Measurements from ENCODE around the gene PCDHGB2. TPM values are rescaled to one million over a fixed set of nuclear protein-coding genes. Genes with fewer than 3 reads are reported as not detected.
"Not testable (repeated sequence)": the region's sequence is repeated elsewhere in the genome, so short reads cannot be mapped to it uniquely, and the experiment has no call there.

PCDHGB2 gene
- polyA plus RNA-seq, 3 donors from 2014 or later = not detected

DNA sequence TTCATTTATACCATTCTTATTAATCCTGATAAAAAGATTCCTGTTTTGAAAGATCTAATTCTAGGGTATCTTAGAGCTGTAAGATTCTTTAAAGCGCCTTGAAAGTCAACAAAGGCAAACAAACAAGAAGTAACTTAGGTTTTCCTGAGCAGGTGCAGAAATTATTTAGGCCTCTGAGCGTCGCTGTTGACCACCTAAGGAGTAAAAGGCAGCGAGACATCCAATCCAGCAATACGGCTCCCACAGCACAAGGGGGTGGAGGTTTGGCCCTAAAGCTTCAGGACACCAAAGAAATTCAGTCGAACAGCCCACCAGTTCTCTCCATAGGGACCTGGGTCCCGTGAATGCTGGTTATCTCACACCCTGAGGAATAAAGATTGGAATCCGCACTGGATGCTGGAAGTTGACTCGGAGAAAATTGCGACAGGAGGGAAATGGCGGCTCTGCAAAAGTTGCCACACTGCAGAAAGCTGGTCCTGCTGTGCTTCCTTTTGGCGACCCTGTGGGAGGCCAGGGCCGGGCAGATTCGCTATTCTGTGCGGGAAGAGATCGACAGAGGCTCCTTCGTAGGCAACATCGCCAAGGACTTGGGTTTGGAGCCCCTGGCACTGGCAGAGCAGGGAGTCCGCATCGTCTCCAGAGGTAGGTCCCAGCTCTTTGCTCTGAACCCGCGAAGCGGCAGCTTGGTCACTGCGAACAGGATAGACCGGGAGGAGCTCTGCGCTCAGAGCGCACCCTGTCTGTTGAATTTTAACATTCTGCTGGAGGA, 21.1 kb upstream of the PCDHGB2 start, which contains the start of gene PCDHGA2:
Gene PCDHGA2 (plus strand): TSS at position 223 of the 769 bp plus-strand sequence.
- Mint-ChIP-seq H3K27ac (no peak within 1 kb of the TSS), H3K27me3 (ENCODE audit: low read depth in 3 of 3) (peaks cover 34 to 74% (median 41%) of the 10 kb centered on the region in 3 donors), H3K9me3 (peaks cover 35 to 90% (median 44%) of the 10 kb centered on the region in 6 donors), H3K4me3 (peak within 1 kb of the TSS in 1 of 5 donors; percentile 34), H3K4me1 (no peaks in the 10 kb centered on the region), H3K36me3 (peaks cover 4 to 14% (median 10%) of the 10 kb centered on the region in 3 donors)
- no peak for DNase-seq

DNA sequence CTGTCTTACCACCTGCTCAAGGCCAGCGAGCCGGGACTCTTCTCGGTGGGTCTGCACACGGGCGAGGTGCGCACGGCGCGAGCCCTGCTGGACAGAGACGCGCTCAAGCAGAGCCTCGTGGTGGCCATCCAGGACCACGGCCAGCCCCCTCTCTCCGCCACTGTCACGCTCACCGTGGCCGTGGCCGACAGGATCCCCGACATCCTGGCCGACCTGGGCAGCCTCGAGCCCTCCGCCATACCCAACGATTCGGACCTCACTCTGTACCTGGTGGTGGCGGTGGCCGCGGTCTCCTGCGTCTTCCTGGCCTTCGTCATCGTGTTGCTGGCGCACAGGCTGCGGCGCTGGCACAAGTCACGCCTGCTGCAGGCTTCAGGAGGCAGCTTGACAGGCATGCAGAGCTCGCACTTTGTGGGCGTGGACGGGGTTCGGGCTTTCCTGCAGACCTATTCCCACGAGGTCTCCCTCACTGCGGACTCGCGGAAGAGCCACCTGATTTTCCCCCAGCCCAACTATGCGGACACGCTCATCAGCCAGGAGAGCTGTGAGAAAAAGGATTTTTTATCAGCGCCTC, 18.9 kb upstream of the PCDHGB2 start:
- H3K9me3 Mint-ChIP-seq = peaks cover 27 to 84% (median 46%) of the 10 kb centered on the region in 6 donors
- not testable (repeated sequence) for H3K4me3 Mint-ChIP-seq, H3K4me1 Mint-ChIP-seq, DNase-seq, H3K27ac Mint-ChIP-seq
- H3K36me3 Mint-ChIP-seq = peaks cover 7 to 19% (median 10%) of the 10 kb centered on the region in 3 donors
- H3K27me3 Mint-ChIP-seq (ENCODE audit: low read depth in 3 of 3) = peaks cover 39 to 72% (median 44%) of the 10 kb centered on the region in 3 donors

DNA sequence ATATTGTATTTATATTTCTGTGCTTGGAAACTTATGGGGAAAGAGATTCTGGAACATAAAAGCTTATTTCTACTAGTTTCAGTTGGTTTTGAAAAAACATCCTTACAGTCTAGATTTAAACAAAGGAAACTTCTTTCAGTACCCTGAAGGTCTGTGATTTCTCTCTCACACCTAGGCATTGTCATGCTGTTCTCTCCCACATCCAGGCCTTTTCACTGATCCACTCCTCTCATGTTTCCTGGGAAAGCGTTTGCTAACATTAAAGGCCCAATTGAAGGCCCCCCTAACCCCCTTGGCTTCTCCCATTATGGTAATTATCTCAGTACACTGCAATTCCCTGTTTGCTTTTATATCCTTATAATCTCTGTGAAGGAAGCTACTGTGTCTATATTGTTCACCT, 17.0 kb upstream of the PCDHGB2 start:
- H3K27ac Mint-ChIP-seq = no peak overlapping the region
- no peaks in the 10 kb centered on the region for H3K4me1 Mint-ChIP-seq
- no peak overlapping the region for H3K4me3 Mint-ChIP-seq
- DNase-seq = no peak
- H3K27me3 Mint-ChIP-seq (ENCODE audit: low read depth in 3 of 3) = peaks cover 32 to 66% (median 43%) of the 10 kb centered on the region in 3 donors
- H3K9me3 Mint-ChIP-seq = peaks cover 16 to 81% (median 49%) of the 10 kb centered on the region in 6 donors
- peaks cover 7 to 20% (median 10%) of the 10 kb centered on the region in 3 donors for H3K36me3 Mint-ChIP-seq

DNA sequence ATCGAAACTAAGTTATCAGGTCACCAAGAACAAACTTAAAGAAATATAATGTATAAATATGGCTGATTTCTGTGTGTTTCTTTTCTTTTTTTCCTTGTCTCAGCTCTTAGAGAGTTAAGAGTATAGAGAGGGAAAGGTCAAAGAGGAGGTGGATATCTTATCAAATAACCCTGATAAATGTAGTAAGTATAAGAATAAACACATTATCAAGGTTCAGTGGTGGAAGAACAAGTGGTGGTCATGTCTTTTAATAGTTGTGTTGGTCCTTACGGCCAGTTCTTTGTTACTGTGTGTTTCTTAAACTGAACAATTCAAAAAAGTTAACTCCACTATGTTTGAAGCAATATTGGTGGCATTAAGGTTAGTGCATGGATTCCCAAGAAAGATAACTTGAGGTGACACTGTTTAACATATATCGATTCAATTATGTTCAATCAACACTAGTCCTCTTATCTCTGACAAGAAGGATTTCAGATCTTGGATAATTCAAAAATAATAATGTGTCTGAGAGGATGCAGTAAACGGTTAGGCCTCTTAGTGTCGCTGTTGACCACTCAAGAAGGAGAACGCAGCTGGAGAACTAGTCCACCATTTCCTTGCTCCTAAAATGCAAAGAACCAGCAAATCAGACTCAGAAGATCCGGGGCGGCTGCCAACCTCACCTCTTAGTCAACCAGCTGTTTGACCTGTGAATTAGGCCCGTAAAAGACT, 16.4 kb upstream of the PCDHGB2 start, which contains the start of gene PCDHGA3:
Gene PCDHGA3 (plus strand): TSS at position 588 of the 711 bp plus-strand sequence. CDS start 205 bp downstream, outside the sequence.
- peak in 1 of 3 donors; percentile 9 for DNase-seq
- H3K27ac Mint-ChIP-seq = no peak within 1 kb of the TSS
- H3K4me3 Mint-ChIP-seq = peak within 1 kb of the TSS; percentile 39 to 77 (median 54)
- H3K9me3 Mint-ChIP-seq = peaks cover 16 to 80% (median 44%) of the 10 kb centered on the region in 6 donors
- no peaks in the 10 kb centered on the region for H3K4me1 Mint-ChIP-seq
- peaks cover 7 to 15% (median 10%) of the 10 kb centered on the region in 3 donors for H3K36me3 Mint-ChIP-seq
- peaks cover 30 to 64% (median 41%) of the 10 kb centered on the region in 3 donors for H3K27me3 Mint-ChIP-seq (ENCODE audit: low read depth in 3 of 3)

DNA sequence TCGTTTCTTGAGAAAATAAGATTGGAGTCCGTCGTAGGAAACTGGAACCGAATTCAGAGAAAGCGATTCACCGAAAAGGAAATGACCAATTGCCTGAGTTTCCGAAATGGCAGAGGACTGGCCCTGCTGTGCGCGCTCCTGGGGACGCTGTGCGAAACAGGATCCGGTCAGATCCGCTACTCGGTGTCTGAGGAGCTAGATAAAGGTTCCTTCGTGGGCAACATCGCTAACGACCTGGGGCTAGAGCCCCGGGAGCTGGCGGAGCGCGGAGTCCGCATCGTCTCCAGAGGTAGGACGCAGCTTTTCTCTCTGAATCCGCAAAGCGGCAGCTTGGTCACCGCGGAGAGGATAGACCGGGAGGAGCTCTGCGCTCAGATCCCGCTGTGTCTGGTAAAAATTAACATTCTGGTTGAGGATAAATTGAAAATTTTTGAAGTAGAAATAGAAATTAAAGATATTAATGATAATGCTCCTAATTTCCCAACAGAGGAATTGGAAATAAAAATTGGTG, 15.8 kb upstream of the PCDHGB2 start:
- no peak overlapping the region for H3K27ac Mint-ChIP-seq
- no peaks in the 10 kb centered on the region for H3K4me1 Mint-ChIP-seq
- peak overlapping the region in 4 of 5 donors; percentile 39 to 77 (median 61) for H3K4me3 Mint-ChIP-seq
- H3K36me3 Mint-ChIP-seq = peaks cover 7 to 15% (median 10%) of the 10 kb centered on the region in 3 donors
- H3K9me3 Mint-ChIP-seq = peaks cover 12 to 79% (median 40%) of the 10 kb centered on the region in 6 donors
- peaks cover 31 to 64% (median 37%) of the 10 kb centered on the region in 3 donors for H3K27me3 Mint-ChIP-seq (ENCODE audit: low read depth in 3 of 3)
- no peak for DNase-seq

DNA sequence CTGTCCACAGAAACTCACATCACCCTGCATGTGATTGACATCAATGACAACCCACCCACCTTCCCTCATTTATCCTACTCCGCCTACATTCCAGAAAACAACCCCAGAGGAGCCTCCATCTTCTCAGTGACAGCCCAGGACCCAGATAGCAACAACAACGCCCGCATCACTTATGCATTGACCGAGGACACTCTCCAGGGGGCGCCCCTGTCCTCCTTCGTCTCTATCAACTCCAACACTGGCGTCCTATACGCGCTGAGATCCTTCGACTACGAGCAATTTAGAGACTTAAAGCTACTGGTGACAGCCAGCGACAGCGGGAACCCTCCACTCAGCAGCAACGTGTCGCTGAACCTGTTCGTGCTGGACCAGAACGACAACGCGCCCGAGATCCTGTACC, 14.5 kb upstream of the PCDHGB2 start:
- Mint-ChIP-seq H3K9me3 (peaks cover 18 to 75% (median 38%) of the 10 kb centered on the region in 6 donors), H3K27ac (no peak overlapping the region), H3K4me3 (no peak overlapping the region), H3K4me1 (no peaks in the 10 kb centered on the region), H3K36me3 (peaks cover 3 to 14% (median 10%) of the 10 kb centered on the region in 3 donors), H3K27me3 (ENCODE audit: low read depth in 3 of 3) (peaks cover 28 to 62% (median 34%) of the 10 kb centered on the region in 3 donors)
- DNase-seq = no peak

DNA sequence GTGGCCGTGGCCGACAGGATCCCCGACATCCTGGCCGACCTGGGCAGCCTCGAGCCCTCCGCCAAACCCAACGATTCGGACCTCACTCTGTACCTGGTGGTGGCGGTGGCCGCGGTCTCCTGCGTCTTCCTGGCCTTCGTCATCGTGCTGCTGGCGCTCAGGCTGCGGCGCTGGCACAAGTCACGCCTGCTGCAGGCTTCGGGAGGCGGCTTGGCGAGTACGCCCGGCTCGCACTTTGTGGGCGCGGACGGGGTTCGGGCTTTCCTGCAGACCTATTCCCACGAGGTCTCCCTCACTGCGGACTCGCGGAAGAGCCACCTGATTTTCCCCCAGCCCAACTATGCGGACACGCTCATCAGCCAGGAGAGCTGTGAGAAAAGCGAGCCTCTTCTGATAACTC, 13.8 kb upstream of the PCDHGB2 start:
- peaks cover 3 to 14% (median 10%) of the 10 kb centered on the region in 3 donors for H3K36me3 Mint-ChIP-seq
- H3K9me3 Mint-ChIP-seq = peaks cover 19 to 78% (median 39%) of the 10 kb centered on the region in 6 donors
- not testable (repeated sequence) for H3K4me1 Mint-ChIP-seq, H3K4me3 Mint-ChIP-seq, H3K27ac Mint-ChIP-seq, DNase-seq
- peaks cover 27 to 67% (median 40%) of the 10 kb centered on the region in 3 donors for H3K27me3 Mint-ChIP-seq (ENCODE audit: low read depth in 3 of 3)

DNA sequence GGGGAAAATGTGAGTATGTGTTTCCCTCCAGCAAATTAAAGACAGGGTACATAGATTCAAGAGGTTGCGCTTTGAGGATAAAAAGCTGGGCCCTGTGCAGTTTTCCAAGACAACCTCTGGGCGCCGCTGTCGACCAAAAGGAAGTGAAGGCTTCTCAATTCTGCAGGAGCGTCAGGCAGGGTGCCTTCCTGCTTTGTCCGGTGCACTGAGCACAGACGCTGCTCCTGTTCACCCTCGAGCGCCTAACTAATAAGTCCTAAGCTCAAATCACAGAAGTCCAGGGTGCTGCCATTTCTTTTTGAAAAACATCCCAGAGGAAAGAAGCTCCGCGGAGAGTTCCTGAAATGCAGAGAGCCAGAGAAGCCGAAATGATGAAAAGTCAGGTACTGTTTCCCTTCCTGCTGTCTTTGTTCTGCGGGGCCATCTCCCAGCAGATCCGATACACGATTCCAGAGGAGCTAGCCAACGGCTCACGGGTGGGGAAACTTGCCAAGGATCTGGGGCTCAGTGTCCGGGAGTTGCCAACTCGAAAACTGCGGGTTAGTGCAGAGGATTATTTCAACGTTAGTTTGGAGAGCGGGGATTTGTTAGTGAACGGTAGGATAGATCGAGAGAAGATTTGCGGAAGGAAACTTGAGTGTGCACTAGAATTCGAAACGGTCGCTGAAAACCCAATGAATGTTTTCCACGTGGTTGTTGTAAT, 9.7 kb upstream of the PCDHGB2 start, which contains the start of gene PCDHGB1:
Gene PCDHGB1 (plus strand): TSS at position 183 of the 703 bp plus-strand sequence. CDS start 162 bp downstream, at position 345.
- Mint-ChIP-seq H3K36me3 (peaks cover 0 to 10% (median 3%) of the 10 kb centered on the region in 3 donors), H3K27ac (no peak within 1 kb of the TSS), H3K4me3 (peak within 1 kb of the TSS in 4 of 5 donors; percentile 30 to 74 (median 46)), H3K4me1 (peaks cover 0 to 1% of the 10 kb centered on the region in 2 donors), H3K9me3 (peaks cover 12 to 57% (median 23%) of the 10 kb centered on the region in 6 donors), H3K27me3 (ENCODE audit: low read depth in 3 of 3) (peaks cover 16 to 63% (median 42%) of the 10 kb centered on the region in 3 donors)
- DNase-seq = peak in 1 of 3 donors; percentile 31

DNA sequence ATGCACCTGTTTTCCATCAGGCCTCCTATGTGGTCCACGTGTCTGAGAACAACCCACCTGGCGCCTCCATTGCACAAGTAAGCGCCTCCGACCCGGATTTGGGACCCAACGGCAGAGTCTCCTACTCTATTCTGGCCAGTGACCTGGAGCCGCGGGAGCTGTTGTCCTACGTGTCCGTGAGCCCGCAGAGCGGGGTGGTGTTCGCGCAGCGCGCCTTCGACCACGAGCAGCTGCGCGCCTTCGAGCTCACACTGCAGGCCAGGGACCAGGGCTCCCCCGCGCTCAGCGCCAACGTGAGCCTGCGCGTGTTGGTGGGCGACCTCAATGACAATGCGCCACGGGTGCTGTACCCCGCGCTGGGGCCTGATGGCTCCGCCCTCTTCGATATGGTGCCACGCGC, 8.2 kb upstream of the PCDHGB2 start:
- Mint-ChIP-seq H3K9me3 (peaks cover 7 to 53% (median 17%) of the 10 kb centered on the region in 6 donors), H3K27ac (no peak overlapping the region), H3K4me1 (peaks cover 0 to 4% of the 10 kb centered on the region in 2 donors), H3K27me3 (ENCODE audit: low read depth in 3 of 3) (peaks cover 12 to 64% (median 40%) of the 10 kb centered on the region in 3 donors), H3K36me3 (peaks cover 0 to 12% (median 0%) of the 10 kb centered on the region in 3 donors), H3K4me3 (no peak overlapping the region)
- no peak for DNase-seq

DNA sequence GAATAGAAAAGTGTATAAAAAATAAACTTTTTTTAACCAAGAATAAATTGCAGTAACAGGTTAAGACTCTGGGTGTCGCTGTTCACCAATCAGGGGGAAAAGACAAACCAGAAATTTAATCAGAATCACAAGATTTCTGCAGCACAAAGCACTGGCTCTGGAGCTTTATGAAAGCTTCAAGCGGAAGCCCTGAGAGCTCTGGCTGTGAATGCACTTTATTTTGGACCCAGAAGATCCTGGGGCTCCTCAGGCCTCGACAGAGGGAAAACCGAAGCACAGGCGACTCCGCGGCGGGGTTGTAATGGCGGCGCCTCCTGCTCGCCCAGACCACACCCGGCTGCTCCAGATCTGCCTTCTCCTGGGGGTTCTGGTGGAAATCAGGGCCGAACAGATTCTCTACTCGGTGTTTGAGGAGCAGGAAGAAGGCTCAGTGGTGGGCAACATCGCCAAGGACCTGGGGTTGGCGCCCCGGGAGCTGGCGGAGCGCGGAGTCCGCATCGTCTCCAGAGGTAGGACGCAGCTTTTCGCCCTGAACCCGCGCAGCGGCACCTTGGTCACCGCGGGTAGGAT, 4.8 kb upstream of the PCDHGB2 start, which contains the start of gene PCDHGA4:
Gene PCDHGA4 (plus strand): TSS at position 122 of the 570 bp plus-strand sequence. CDS start 87 bp downstream, at position 209.
- Mint-ChIP-seq H3K9me3 (peaks cover 12 to 37% (median 15%) of the 10 kb centered on the region in 6 donors), H3K27ac (no peak within 1 kb of the TSS), H3K36me3 (peaks cover 0 to 11% (median 4%) of the 10 kb centered on the region in 3 donors), H3K4me1 (peaks cover 5 to 7% of the 10 kb centered on the region in 2 donors), H3K4me3 (peak within 1 kb of the TSS; percentile 44 to 77 (median 72)), H3K27me3 (ENCODE audit: low read depth in 3 of 3) (peaks cover 13 to 56% (median 34%) of the 10 kb centered on the region in 3 donors)
- DNase-seq = peak in 1 of 3 donors; percentile 34

DNA sequence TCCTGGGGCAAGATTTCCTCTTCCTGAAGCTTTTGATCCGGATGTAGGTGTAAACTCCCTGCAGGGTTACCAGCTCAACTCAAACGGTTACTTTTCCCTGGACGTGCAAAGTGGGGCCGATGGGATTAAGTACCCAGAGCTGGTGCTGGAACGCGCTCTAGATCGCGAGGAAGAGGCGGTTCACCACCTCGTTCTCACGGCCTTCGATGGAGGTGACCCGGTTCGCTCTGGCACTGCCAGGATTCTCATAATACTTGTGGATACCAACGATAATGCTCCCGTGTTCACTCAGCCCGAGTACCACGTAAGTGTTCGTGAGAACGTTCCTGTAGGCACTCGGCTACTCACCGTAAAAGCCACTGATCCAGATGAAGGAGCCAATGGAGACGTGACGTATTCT, 4.2 kb upstream of the PCDHGB2 start:
- Mint-ChIP-seq H3K4me1 (peaks cover 6 to 7% of the 10 kb centered on the region in 2 donors), H3K27me3 (ENCODE audit: low read depth in 3 of 3) (peaks cover 17 to 55% (median 34%) of the 10 kb centered on the region in 3 donors), H3K36me3 (peaks cover 0 to 8% (median 4%) of the 10 kb centered on the region in 3 donors), H3K27ac (no peak overlapping the region), H3K9me3 (peaks cover 11 to 37% (median 15%) of the 10 kb centered on the region in 6 donors), H3K4me3 (peak overlapping the region in 4 of 5 donors; percentile 10 to 77 (median 58))
- DNase-seq = no peak

DNA sequence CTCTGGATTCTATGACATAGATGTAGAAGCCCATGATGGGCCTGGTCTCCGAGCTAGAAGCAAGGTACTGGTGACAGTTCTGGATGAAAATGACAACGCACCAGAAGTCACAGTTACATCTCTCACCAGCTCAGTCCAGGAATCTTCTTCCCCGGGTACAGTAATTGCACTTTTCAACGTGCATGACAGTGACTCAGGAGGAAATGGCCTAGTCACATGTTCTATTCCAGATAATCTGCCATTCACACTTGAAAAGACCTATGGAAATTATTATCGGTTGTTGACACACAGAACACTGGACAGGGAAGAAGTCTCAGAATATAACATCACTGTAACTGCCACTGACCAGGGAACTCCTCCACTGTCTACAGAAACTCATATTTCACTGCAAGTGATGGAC, 3.7 kb upstream of the PCDHGB2 start:
- peak overlapping the region in 2 of 5 donors; percentile 21 to 44 for H3K4me3 Mint-ChIP-seq
- H3K36me3 Mint-ChIP-seq = peaks cover 4 to 8% (median 6%) of the 10 kb centered on the region in 3 donors
- no peak for DNase-seq
- peaks cover 6 to 7% of the 10 kb centered on the region in 2 donors for H3K4me1 Mint-ChIP-seq
- peaks cover 14 to 37% (median 20%) of the 10 kb centered on the region in 6 donors for H3K9me3 Mint-ChIP-seq
- no peak overlapping the region for H3K27ac Mint-ChIP-seq
- H3K27me3 Mint-ChIP-seq (ENCODE audit: low read depth in 3 of 3) = peaks cover 21 to 53% (median 35%) of the 10 kb centered on the region in 3 donors
